HPDE6-E6E7 (cell line): ENCODE results near the gene FILIP1L.

Experiments used
- DNase-seq: peaks from one replicate; pipeline ENCODE4 v3.0.0; 2011; ENCODE audit warnings: missing footprints; ENCODE audit errors: extremely low spot score

The FILIP1L gene

DNA sequence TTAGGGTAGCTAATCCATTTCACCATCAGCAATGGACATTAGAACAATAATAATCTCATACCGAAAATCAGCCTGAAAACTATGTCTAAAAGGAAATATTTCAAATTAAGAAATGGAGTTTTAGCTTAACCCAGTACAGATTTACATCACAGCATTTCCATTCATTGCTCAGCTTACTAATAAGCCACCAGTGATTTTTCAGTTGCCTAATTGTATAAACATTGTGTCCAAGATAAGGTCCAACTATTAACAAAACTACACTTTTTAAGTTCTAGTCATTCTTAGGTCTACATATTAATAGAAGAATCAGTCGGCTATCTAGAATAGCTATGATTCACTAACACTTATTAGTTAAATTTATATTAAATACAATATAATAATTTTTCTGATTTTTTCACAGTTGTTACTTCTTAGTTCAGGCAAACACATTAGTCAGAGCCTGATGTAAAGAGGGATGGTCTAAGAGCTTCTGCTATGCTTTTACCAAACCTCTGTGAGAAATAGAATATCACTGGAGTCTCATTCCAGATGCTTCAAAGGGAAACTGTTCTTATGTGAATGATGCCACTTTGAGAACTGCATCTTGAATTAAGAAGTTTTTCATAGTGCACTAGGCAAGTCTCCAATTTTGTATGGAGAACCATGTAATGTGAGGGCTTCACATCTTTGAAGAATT is 222.6 kb downstream of the FILIP1L start:
- no peak for DNase-seq

DNA sequence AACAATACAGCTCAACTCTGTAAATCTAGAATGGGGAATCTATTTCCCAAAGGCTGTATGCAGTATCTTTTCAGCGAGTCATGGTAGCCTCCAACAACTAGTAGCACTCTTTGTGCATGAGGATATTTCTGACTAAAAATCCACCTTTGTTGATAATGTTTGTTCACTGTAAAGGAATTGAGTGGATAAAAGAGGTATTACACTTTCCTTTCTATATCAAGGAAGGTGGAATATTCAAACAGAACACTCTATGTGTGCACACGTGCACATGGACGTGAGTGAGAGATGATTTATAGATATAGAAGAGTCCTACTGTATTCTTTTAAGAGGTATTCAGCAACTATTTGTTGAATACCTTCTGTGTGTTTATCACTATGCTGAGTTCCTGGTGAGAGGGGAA is 228.4 kb downstream of the FILIP1L start:
- DNase-seq = no peak

GRCh38 chr3:99885085-99885484 is 229.2 kb downstream of the FILIP1L start:
- DNase-seq = no peak

DNA sequence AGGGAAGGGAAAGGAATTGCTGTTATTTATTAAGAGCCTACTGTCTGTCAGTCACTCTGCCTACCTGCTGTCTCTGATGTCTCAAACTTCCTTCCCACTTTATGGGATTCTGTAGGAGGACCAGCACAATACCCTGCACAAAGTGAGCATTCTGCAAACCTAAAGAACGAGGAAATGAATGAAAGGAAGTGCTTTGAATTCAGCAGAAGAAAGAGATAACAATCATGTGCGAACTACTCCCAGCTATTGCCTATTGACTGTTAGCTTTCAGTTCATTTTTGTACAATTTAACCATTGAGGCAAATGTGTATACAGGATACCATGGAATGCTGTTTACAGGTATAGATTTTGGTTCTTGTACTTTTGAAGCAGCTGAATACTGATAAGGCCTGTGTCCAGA is 229.8 kb downstream of the FILIP1L start:
- no peak for DNase-seq

GRCh38 chr3:99883693-99884092 is 230.6 kb downstream of the FILIP1L start:
- DNase-seq = no peak

DNA sequence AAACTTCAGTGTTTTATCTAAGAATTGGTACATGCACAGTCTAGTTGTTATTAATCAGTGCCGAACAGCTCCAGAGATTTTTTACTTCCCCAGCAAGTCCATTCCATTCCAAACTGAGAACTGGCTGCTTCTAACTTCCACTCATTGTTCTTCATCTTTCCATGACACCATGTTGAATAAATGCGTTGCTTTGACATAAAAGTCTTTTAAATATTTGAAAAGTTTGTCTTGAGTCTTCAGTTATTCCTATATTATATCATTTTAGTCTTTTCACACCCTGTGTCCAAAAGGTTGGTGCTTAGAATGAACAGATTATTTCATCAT is 231.2 kb downstream of the FILIP1L start:
- no peak for DNase-seq

DNA sequence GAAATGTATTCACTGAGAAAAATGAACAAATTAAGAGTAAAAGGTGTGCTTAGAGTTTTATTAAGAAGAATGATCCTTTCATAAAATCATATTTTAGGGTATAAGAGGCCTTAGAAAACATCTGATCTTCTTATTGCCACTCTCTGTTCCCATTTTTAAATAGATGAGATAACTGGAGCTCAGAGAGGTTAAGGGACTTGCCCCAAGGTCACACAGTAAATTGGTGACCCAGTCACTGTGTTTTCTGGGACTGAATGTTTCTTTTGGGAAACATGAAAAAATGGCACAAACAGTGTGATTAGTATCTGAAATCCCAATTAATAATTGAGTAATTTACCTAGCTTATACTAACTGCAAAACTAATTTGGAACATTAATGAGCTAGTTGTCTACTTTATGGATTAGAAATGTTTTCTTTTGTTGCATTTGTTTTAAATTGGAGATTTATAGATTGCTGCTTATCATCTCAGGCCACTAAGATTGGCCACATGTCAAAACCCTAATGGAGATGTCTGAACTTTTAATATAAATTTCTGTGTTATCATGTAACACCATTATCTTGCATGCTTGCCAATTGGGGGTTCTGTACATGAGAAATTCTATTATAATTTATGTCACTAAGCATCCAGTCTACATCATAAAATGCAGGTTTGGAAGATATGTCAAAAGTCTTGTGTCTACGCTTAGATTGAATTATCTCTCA is 231.7 kb downstream of the FILIP1L start:
- no peak for DNase-seq

DNA sequence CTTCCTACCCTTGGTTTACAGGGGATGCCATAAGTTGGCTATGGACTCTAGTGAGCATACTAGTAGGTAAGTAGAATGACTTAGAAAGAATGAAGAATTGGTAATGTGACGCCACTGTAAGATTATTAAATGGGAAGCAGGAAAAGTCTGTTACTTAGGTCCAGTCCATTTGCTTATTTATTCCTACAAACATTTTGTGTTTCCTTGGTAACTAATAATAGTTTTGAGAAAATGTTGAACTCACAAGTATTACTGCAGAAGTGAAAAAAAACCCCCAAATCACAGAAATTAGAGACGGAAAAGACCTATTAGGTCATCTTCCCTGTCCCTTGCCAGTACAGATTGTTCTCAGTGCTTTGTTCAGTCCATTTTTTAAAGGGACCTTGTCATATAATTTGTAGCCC is 233.2 kb downstream of the FILIP1L start:
- no peak for DNase-seq

DNA sequence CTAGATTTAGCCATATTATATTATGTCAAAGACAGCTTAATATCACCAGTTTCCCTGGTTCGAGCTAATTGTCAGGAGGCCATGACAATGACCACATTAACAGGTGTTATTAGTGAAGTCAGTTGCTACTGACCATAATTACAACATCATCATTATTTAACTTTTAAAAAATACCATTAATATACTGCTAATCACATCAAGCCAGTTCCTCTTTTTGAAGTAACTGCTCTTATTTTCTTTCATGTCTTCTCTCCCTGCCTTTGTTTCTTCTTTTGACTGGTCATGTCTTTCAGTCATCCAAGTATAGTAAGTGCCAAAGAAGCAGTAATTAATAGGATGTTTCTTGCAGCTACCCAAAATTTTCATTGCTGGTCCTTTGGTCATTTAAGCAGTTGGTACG is 235.0 kb downstream of the FILIP1L start:
- no peak for DNase-seq

GRCh38 chr3:99878005-99878404 is 236.3 kb downstream of the FILIP1L start:
- peak; percentile 61 for DNase-seq

DNA sequence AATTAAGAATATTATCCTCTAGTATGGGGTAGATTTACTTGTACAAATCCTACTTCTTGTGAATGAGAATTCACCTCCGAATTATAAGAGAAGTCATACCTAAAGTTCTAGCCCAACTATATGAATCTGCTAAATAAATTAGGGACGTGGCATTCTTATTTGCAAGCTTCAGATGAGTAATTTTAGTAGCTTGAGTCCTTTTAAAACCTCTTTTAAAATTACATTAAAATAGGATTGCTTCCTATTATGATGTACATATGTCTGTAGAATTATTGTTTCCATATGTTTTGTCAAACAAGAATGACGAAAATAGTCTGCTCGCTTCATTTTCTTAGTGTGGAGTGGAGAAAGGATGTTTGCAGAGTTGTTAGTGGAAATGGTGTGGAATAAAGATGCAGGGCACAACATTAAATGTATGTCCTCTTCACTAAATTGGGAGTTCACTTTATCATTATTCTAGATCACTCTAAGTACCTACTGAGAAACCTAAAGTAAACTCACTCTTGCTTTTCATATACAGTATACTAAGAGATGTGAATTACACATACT is 237.2 kb downstream of the FILIP1L start:
- no peak for DNase-seq

- DNase-seq = peak; percentile 44
Measured at GRCh38 chr3:99875929-99876841, 238.1 kb downstream of the FILIP1L start.

GRCh38 chr3:99875581-99875928 is 238.7 kb downstream of the FILIP1L start:
- DNase-seq = no peak

DNA sequence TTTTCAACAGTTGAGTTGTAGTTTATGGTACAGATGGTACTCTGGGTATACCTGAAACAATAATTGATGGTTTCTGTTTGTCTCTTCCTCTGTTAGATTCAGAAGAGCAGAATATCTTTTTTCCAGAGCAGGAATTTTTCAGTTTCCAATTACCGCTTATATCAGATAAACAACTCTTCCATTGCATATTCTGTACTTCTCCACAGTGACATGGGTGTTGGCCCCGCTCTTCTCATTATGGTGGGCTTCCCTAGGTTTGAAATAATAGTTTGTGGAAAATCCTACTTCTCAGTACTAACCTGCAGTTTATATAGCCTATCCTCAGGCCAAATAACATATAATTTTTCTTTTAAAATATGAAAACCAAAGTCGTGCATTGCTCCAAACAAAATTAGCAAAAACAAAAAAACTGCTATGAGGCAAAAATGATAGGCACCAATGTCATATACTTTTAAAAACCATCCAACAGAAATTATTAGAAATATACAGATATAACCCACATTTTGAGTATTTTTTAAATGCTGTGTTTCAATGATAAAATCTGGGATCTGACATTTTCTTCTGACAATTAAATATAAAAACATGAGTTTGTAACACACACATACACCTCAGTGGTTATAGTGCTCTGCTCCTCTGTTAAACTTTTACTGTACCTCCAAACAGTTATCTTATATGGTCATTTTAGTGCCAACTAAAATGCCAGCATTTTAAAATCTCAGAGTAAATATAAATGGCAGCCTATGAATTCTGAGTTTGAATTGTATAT is 239.9 kb downstream of the FILIP1L start:
- DNase-seq = no peak

DNA sequence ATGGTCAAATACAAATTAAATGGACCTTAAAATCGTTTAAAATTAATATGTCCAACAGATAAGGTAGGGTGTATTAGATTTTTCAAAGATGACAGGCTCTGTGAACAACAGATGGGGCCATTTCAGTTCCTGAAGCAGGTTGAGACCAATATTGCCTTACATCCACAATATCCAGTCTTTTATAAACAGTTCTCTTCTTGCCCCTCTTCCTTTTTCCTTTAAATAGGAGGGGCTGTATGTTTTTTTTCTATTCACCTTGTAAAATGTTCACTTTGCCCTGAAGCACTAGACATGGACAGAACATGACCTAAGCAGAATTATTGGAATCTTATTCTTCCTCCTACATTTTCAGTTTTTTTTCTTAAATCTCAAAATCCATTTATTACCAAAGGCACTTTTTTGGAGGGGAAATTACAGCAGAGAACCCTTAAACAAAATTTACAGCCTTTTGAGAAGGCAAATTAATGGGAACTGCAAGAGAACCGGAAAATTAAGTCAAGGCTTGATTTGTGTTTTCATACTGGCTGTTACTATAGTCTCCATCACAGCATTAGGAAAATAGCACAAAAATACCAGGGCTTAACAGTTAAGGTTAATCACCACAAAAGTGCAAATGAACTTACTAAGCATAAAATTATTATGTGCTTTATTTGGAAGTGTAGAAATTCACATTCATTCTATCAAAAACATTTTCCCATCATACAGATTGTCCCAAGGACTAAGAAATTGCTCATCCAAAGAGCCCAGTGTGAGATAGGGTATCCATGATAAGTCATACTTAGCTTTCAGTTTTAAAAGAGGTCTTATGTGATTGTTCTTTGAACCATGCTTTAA is 240.8 kb downstream of the FILIP1L start:
- DNase-seq = no peak

DNA sequence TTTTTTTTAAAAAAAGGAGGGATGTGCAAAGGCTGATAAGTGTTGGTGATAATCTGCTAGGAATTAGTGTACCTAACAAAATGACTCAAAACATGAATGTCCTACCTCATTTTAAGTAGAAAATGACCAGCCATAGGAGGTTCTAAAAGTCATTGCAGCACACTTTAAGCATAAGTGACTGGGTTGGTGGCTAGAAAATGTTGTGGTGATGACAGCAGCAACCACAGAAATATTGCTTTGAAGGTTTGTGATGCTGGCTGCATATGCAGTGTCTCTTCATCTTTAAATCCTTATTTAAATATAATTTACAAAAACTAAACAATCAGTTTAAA is 241.4 kb downstream of the FILIP1L start:
- DNase-seq = no peak

DNA sequence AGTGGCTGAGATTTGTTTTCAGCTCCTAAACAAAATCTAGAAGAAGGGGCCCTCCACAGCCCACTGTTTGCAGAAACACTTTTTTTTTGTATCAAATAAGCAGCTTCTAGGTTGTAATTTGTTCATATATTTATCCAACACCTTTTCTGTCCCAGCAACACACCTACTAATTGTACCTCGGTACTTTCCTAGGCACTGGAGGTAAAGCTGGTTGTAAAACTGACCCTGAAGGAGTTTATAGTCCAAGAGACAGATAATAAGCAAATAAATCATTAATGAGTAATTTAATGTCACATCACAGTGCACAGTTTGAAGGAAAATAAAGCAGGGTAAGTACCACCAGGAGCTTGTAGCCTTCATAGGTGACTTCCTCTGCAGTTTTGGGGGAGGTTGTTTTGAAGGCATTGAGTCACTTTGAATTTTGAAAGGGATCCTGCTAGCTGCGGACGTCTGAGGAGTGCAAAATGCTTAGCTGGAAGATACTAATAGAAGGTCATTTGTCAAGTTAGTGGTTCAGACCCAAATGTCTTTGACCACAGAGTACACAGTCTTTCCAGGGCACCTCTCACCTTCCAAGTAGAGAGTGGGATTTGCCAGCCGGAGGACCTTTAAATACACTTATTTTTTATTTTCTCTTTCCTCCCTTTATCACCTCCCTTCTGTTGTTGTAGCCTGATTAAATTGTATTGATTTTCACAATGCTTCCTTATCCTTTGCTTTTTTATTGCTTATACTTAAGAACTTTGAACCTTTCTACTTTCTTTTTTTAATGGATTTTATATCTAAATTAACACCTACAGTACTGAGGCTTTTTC is 242.9 kb downstream of the FILIP1L start:
- DNase-seq = no peak

GRCh38 chr3:99870712-99871111 is 243.6 kb downstream of the FILIP1L start:
- DNase-seq = no peak

GRCh38 chr3:99869621-99870020 is 244.7 kb downstream of the FILIP1L start:
- DNase-seq = no peak

GRCh38 chr3:99868311-99868646 is 246.0 kb downstream of the FILIP1L start:
- no peak for DNase-seq
